CD14-positive monocyte (primary cell): ENCODE data around the gene AIG1. TPM values are rescaled to one million over a fixed set of nuclear protein-coding genes. Genes with fewer than 3 reads are reported as not detected.

Experiments
- DNase-seq, 3 donors: peaks; one replicate each; pipeline ENCODE4 v3.0.0-alpha.2; 2011 to 2022
- H2AFZ ChIP-seq: 2 replicates; pipeline ENCODE4 v1.6.0; 2012; ENCODE audit warnings: mild to moderate bottlenecking, low read depth, low read length, inconsistent platforms; ENCODE audit not compliant: insufficient read depth, poor library complexity, severe bottlenecking
- H3K27ac ChIP-seq, 2 donors: 1 replicate in 1 of 2; 2 replicates in 1 of 2; pipeline ENCODE4 v1.5.1; 2012 to 2013; ENCODE audit warnings: low read length in 2 of 2, control low read depth in 1 of 2, inconsistent platforms in 1 of 2, low read depth in 1 of 2, mild to moderate bottlenecking in 1 of 2
- H3K27me3 ChIP-seq, 2 donors: one replicate each; pipeline versions ENCODE4 v1.6.0 to v1.6.1; 2011 to 2013; ENCODE audit warnings: low read length in 2 of 2; ENCODE audit not compliant: control insufficient read depth in 2 of 2, insufficient read depth in 2 of 2
- H3K36me3 ChIP-seq, 2 donors: replicated peaks in 1 of 2; 1 replicate in 1 of 2; 2 replicates in 1 of 2; pipeline versions ENCODE4 v1.5.1 to v1.6.1; 2012 to 2013; ENCODE audit warnings: low read length in 2 of 2, control low read depth in 1 of 2, inconsistent platforms in 1 of 2, mild to moderate bottlenecking in 1 of 2; ENCODE audit not compliant: insufficient read depth in 2 of 2, control insufficient read depth in 1 of 2
- H3K4me1 ChIP-seq, 2 donors: 1 replicate in 1 of 2; 2 replicates in 1 of 2; pipeline versions ENCODE4 v1.5.1 to v1.6.1; 2012 to 2013; ENCODE audit warnings: low read length in 2 of 2, control low read depth in 1 of 2, inconsistent platforms in 1 of 2, mild to moderate bottlenecking in 1 of 2, moderate library complexity in 1 of 2; ENCODE audit not compliant: insufficient read depth in 2 of 2, control insufficient read depth in 1 of 2
- H3K4me2 ChIP-seq: replicated peaks from 2 replicates; pipeline ENCODE3; 2012; ENCODE audit warnings: low read length, moderate library complexity, mild to moderate bottlenecking; ENCODE audit not compliant: poor library complexity, severe bottlenecking; ENCODE audit errors: extremely low read depth
- H3K4me3 ChIP-seq, 3 experiments: fragments of 200-600 bp in 1 of 3; sonication (generic) in 1 of 3; replicated peaks in 1 of 3; 1 replicate in 2 of 3; 2 replicates in 1 of 3; pipeline ENCODE4 v1.5.1; 2011 to 2013; ENCODE audit warnings: low read length in 3 of 3, mild to moderate bottlenecking in 3 of 3, control low read depth in 2 of 3, low read depth in 2 of 3, inconsistent platforms in 1 of 3, moderate library complexity in 1 of 3
- H3K79me2 ChIP-seq: 2 replicates; pipeline ENCODE4 v1.6.0; 2012; ENCODE audit warnings: mild to moderate bottlenecking, control low read depth, inconsistent platforms, low read length, moderate library complexity; ENCODE audit not compliant: insufficient read depth
- H3K9ac ChIP-seq: 2 replicates; pipeline ENCODE4 v1.6.0; 2017; ENCODE audit warnings: low read length, mild to moderate bottlenecking; ENCODE audit not compliant: insufficient read depth, poor library complexity, severe bottlenecking
- H3K9me3 ChIP-seq, 2 donors: replicated peaks in 1 of 2; 1 replicate in 1 of 2; 2 replicates in 1 of 2; pipeline versions ENCODE4 v1.5.1 to v1.6.1; 2012 to 2013; ENCODE audit warnings: low read length in 2 of 2, control low read depth in 1 of 2; ENCODE audit not compliant: control insufficient read depth in 1 of 2, insufficient read depth in 1 of 2
- H4K20me1 ChIP-seq: 2 replicates; pipeline ENCODE4 v1.6.0; 2012; ENCODE audit warnings: mild to moderate bottlenecking, low read length, control low read depth, moderate library complexity; ENCODE audit not compliant: insufficient read depth
- H3K27ac Mint-ChIP-seq, 7 donors: one replicate each; pipeline ENCODE4 v1.8.0; 2020; ENCODE audit warnings: mild to moderate bottlenecking in 7 of 7, mixed read lengths in 7 of 7, moderate library complexity in 6 of 7, inconsistent platforms in 2 of 7
- H3K27me3 Mint-ChIP-seq, 3 donors: one replicate each; pipeline ENCODE4 v1.8.0; 2021 to 2022; ENCODE audit warnings: low read depth in 3 of 3, mild to moderate bottlenecking in 3 of 3, mixed read lengths in 3 of 3, moderate library complexity in 3 of 3, inconsistent platforms in 1 of 3
- H3K36me3 Mint-ChIP-seq, 2 donors: one replicate each; pipeline ENCODE4 v1.8.0; 2020; ENCODE audit warnings: mixed read lengths in 2 of 2, inconsistent platforms in 1 of 2, mild to moderate bottlenecking in 1 of 2
- H3K4me1 Mint-ChIP-seq: one replicate; pipeline ENCODE4 v1.8.0; 2020; ENCODE audit warnings: mild to moderate bottlenecking, mixed read lengths
- H3K4me3 Mint-ChIP-seq, 2 donors: one replicate each; pipeline ENCODE4 v1.8.0; 2020; ENCODE audit warnings: mild to moderate bottlenecking in 2 of 2, mixed read lengths in 2 of 2, moderate library complexity in 1 of 2
- H3K9me3 Mint-ChIP-seq, 7 donors: one replicate each; pipeline ENCODE4 v1.8.0; 2020 to 2022; ENCODE audit warnings: mixed read lengths in 7 of 7, mild to moderate bottlenecking in 6 of 7, moderate library complexity in 6 of 7, inconsistent platforms in 2 of 7
- WGBS: methylation state at CpG from one replicate; pipeline ENCODE4 v1.1.5; 2013; ENCODE audit warnings: missing lambda C conversion rate; ENCODE audit not compliant: insufficient coverage; 5-methylcytosine and 5-hydroxymethylcytosine counted together
- intact Hi-C, 2 donors: fragments of 100-400 bp; cut with micrococcal nuclease; formaldehyde crosslinking; loops; one replicate each; pipeline versions ENCODE4 v1.15.0 to v1.15.1; 2023
- polyA plus RNA-seq, 3 donors: library from polyadenylated mRNA; depleted of rRNA in 1 of 3; unstranded in 2 of 3; stranded (reverse) in 1 of 3; fragments of 300-500 nt in 2 of 3; fragments of >200 nt in 1 of 3; fragmentation: Illumina TruSeq in 2 of 3; gene quantifications; 1 replicate in 2 of 3; 2 replicates in 1 of 3; pipeline ENCODE4 v1.2.3, GENCODE V29; 2012 to 2021
- TF ChIP-seq, protein P1 (sequence below): fragments of 200-600 bp; IDR thresholded peaks from one replicate; pipeline ENCODE4 v1.8.0; 2022; ENCODE audit warnings: antibody characterized with exemption, mild to moderate bottlenecking

The AIG1 gene
- polyA plus RNA-seq, 3 donors = 6.7 to 7.6 (median 6.8) TPM

DNA sequence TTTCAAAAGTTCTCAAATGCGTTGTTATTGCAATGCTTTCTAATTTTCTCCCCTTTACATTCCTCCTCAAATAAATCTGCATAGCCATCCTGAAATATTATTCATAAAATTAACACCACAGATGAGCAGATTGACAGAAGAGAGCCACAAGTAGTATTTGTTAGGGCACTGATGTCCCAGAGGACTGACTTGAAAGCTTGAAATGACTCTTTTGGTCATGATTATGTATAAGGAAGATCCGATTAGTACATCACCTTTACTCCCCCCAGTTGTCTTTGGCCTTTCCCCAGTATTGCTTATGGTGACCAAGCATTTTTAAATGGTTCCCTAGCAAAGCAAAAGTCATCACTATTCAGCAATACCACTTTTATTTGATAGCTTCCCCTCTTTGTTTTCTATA is 202.2 kb downstream of the AIG1 start:
- intact Hi-C loops = no loop called here
- no peaks in the 10 kb centered on the region for H3K27me3 Mint-ChIP-seq
- H3K4me3 ChIP-seq = no peak overlapping the region
- H4K20me1 ChIP-seq = no peaks in the 10 kb centered on the region
- no peak overlapping the region for H3K27ac ChIP-seq
- H3K27ac Mint-ChIP-seq = no peak overlapping the region
- no peak overlapping the region for H2AFZ ChIP-seq
- no peak for DNase-seq
- H3K4me3 Mint-ChIP-seq = no peak overlapping the region
- no peak overlapping the region for H3K9ac ChIP-seq
- no peaks in the 10 kb centered on the region for H3K4me1 ChIP-seq
- no peaks in the 10 kb centered on the region for H3K79me2 ChIP-seq
- H3K9me3 ChIP-seq = peaks cover 15 to 18% of the 10 kb centered on the region in 2 donors
- H3K9me3 Mint-ChIP-seq = peaks cover 5 to 27% (median 21%) of the 10 kb centered on the region in 7 donors
- H3K27me3 ChIP-seq = no peaks in the 10 kb centered on the region
- H3K36me3 ChIP-seq = no peaks in the 10 kb centered on the region
- no peaks in the 10 kb centered on the region for H3K4me1 Mint-ChIP-seq
- H3K4me2 ChIP-seq = no peak overlapping the region
- H3K36me3 Mint-ChIP-seq = no peaks in the 10 kb centered on the region
- TF ChIP-seq, protein P1, sequence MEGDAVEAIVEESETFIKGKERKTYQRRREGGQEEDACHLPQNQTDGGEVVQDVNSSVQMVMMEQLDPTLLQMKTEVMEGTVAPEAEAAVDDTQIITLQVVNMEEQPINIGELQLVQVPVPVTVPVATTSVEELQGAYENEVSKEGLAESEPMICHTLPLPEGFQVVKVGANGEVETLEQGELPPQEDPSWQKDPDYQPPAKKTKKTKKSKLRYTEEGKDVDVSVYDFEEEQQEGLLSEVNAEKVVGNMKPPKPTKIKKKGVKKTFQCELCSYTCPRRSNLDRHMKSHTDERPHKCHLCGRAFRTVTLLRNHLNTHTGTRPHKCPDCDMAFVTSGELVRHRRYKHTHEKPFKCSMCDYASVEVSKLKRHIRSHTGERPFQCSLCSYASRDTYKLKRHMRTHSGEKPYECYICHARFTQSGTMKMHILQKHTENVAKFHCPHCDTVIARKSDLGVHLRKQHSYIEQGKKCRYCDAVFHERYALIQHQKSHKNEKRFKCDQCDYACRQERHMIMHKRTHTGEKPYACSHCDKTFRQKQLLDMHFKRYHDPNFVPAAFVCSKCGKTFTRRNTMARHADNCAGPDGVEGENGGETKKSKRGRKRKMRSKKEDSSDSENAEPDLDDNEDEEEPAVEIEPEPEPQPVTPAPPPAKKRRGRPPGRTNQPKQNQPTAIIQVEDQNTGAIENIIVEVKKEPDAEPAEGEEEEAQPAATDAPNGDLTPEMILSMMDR = no peak
- WGBS = no CpG with 5 or more reads among the region's 2 CpGs

DNA sequence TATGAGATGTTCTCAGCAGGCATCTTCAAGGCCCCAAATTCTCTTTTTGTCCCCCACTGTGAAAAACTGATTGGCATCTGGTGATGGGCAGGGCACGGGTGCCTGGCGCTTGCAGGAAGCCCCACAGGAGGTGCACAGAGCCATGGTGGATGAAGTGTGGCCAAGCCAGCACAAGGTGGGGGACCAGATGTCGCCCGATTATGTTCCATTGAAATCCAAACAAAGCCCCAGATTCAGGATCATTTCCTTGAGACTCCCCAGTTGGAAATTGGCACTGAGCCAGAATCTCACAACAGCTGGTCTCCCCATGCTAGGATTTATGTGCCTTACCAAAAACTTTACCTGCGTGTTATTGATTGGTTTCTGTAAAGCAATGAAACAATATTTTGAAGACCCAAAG is 203.7 kb downstream of the AIG1 start:
- Mint-ChIP-seq H3K4me1 (no peaks in the 10 kb centered on the region), H3K27ac (no peak overlapping the region), H3K4me3 (no peak overlapping the region), H3K9me3 (peaks cover 0 to 16% (median 11%) of the 10 kb centered on the region in 7 donors), H3K27me3 (no peaks in the 10 kb centered on the region), H3K36me3 (no peaks in the 10 kb centered on the region)
- no peak for DNase-seq
- intact Hi-C loops = no loop called here
- Histone ChIP-seq H2AFZ (no peak overlapping the region), H3K27me3 (no peaks in the 10 kb centered on the region), H3K79me2 (no peaks in the 10 kb centered on the region), H3K27ac (no peak overlapping the region), H3K4me2 (no peak overlapping the region), H4K20me1 (no peaks in the 10 kb centered on the region), H3K36me3 (no peaks in the 10 kb centered on the region), H3K4me1 (no peaks in the 10 kb centered on the region), H3K4me3 (no peak overlapping the region), H3K9me3 (peaks cover 5 to 8% of the 10 kb centered on the region in 2 donors), H3K9ac (no peak overlapping the region)
- TF ChIP-seq, protein P1 = no peak
- whole genome bisulfite sequencing = 87% methylated on average over 4 of the region's 5 CpGs
